Glutamatergic neuron (in vitro differentiated cells): ENCODE measurements around the gene GAP43. TPM values are rescaled to one million over a fixed set of nuclear protein-coding genes. Genes with fewer than 3 reads are reported as not detected.

Experiments
- DNase-seq: peaks from one replicate; pipeline ENCODE4 v3.0.0; 2022
- H3K27ac Mint-ChIP-seq: one replicate; pipeline ENCODE4 v1.8.0; 2020; ENCODE audit warnings: mild to moderate bottlenecking, mixed read lengths, inconsistent platforms; ENCODE audit not compliant: unreplicated experiment
- H3K27me3 Mint-ChIP-seq: one replicate; pipeline ENCODE4 v1.8.0; 2020; ENCODE audit warnings: mild to moderate bottlenecking, moderate library complexity, mixed read lengths, inconsistent platforms; ENCODE audit not compliant: unreplicated experiment
- H3K36me3 Mint-ChIP-seq: one replicate; pipeline ENCODE4 v1.8.0; 2020; ENCODE audit warnings: mild to moderate bottlenecking, mixed read lengths, inconsistent platforms; ENCODE audit not compliant: unreplicated experiment
- H3K4me1 Mint-ChIP-seq: one replicate; pipeline ENCODE4 v1.8.0; 2020; ENCODE audit warnings: mild to moderate bottlenecking, low read depth, mixed read lengths, inconsistent platforms; ENCODE audit not compliant: unreplicated experiment
- H3K4me3 Mint-ChIP-seq: one replicate; pipeline ENCODE4 v1.8.0; 2020; ENCODE audit warnings: mild to moderate bottlenecking, mixed read lengths, inconsistent platforms; ENCODE audit not compliant: unreplicated experiment
- H3K9me3 Mint-ChIP-seq: one replicate; pipeline ENCODE4 v1.8.0; 2020; ENCODE audit warnings: mild to moderate bottlenecking, moderate library complexity, mixed read lengths, inconsistent platforms; ENCODE audit not compliant: unreplicated experiment
- total RNA-seq: library from RNA; stranded (reverse); fragmentation: NEBNext Ultra II Directional; extraction: Animal tissue kit (Norgen Biotek cat#: 25700); gene quantifications from one replicate; pipeline ENCODE4 v1.2.1, GENCODE V29; 2021; ENCODE audit not compliant: unreplicated experiment
- TF ChIP-seq, protein P1 (sequence below): fragments of 200-600 bp; sonication (generic); IDR thresholded peaks from one replicate; pipeline ENCODE4 v1.5.0; 2021; ENCODE audit not compliant: partially characterized antibody, unreplicated experiment

GAP43 gene
- total RNA-seq, 1 donor from 2014 or later, result 684 TPM

DNA sequence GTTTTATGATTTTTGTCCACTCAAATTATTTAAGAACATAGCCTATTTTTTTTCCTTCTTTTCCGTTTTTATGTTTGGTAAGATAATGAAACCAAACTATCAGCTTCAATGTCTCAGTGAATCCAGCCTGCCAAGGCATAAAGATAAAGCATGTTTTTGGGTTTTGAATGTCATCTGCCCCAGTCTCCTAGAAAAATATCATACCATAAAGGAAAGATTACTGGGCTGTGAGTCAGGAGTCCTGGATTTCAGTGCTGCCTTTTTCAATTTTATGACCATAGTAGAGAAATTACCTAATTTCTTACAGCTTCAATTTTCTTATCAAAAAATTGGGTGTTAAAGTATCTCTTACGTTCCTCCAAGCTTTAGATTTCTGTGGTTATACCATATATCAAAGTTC, 87.5 kb downstream of the GAP43 start:
- DNase-seq, result no peak
- TF ChIP-seq, protein P1, sequence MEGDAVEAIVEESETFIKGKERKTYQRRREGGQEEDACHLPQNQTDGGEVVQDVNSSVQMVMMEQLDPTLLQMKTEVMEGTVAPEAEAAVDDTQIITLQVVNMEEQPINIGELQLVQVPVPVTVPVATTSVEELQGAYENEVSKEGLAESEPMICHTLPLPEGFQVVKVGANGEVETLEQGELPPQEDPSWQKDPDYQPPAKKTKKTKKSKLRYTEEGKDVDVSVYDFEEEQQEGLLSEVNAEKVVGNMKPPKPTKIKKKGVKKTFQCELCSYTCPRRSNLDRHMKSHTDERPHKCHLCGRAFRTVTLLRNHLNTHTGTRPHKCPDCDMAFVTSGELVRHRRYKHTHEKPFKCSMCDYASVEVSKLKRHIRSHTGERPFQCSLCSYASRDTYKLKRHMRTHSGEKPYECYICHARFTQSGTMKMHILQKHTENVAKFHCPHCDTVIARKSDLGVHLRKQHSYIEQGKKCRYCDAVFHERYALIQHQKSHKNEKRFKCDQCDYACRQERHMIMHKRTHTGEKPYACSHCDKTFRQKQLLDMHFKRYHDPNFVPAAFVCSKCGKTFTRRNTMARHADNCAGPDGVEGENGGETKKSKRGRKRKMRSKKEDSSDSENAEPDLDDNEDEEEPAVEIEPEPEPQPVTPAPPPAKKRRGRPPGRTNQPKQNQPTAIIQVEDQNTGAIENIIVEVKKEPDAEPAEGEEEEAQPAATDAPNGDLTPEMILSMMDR, result no peak
- H3K27ac Mint-ChIP-seq, result peak overlapping the region; percentile 71
- H3K36me3 Mint-ChIP-seq, result no peaks in the 10 kb centered on the region
- peak overlapping the region; percentile 63 for H3K4me3 Mint-ChIP-seq
- peaks cover 72% of the 10 kb centered on the region for H3K4me1 Mint-ChIP-seq
- peaks cover 14% of the 10 kb centered on the region for H3K9me3 Mint-ChIP-seq
- H3K27me3 Mint-ChIP-seq, result peaks cover 13% of the 10 kb centered on the region

DNA sequence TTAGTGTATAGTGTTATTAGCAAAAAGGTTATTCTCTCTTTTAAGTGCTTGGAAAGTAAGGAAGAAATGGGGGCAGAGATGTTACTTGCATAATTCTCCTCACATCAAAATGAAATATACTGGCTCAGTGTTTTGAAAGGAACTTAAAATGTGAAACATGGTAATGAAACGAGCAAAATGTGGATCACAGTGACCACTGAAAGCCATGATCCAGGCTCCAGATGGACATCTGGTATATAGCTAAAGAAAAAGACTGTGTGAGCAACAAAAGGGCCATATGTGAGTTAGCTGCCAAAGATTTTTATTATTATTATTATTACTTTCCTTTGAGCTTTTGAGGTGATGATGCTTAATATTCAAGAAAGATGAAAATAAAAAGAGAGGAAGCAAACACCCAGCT, 89.6 kb downstream of the GAP43 start:
- Mint-ChIP-seq H3K4me1 (peaks cover 64% of the 10 kb centered on the region), H3K36me3 (no peaks in the 10 kb centered on the region), H3K27ac (peak overlapping the region; percentile 96), H3K4me3 (peak overlapping the region; percentile 69), H3K27me3 (peaks cover 13% of the 10 kb centered on the region), H3K9me3 (peaks cover 14% of the 10 kb centered on the region)
- TF ChIP-seq, protein P1, result no peak
- DNase-seq, result no peak

DNA sequence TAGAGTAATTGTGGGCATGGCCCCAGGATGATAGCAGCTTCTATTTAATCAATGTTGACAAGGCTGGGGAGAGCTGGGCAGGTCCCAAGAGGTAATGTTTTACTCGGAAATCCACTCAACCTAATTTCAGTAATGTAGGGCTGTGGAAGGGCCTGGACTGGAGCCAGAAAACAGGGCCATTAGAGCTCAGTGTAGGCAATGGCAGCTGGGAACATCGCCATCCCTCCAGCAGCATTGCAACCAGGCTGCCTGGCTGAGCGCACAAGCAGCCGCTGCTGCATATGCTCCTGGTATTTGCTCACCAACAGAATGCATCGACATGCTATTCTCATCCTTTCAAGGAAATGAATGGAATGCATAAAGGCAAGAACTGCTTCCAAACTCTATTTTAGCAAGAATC, 90.0 kb downstream of the GAP43 start:
- H3K9me3 Mint-ChIP-seq, result peaks cover 14% of the 10 kb centered on the region
- TF ChIP-seq, protein P1, result no peak
- H3K4me3 Mint-ChIP-seq, result peak overlapping the region; percentile 69
- peak; percentile 88 for DNase-seq
- peak overlapping the region; percentile 96 for H3K27ac Mint-ChIP-seq
- no peaks in the 10 kb centered on the region for H3K36me3 Mint-ChIP-seq
- peaks cover 60% of the 10 kb centered on the region for H3K4me1 Mint-ChIP-seq
- peaks cover 13% of the 10 kb centered on the region for H3K27me3 Mint-ChIP-seq

DNA sequence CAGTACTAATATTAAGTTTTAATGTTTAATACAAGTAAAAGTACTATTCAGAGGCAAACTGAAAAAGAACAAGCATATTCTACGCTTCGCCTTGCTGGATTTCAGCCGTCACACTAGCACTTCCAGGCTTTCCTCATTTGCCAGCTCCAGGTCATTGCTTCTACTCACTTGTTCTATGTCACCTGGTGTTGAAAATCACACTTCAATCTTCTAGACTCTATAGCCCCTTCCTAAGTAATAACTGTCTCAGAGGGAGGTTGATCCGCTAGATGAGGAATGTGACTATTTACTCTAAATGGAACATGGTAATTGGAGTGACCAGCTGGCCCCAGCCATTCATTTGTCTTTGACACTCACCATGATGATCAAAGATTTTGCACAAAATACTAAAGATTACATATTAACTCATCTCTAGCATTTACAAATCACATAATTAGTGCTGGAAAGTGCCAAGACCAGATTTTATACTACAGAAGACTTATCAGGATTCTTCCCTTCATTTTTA, 92.0 kb downstream of the GAP43 start:
- Mint-ChIP-seq H3K4me1 (peaks cover 61% of the 10 kb centered on the region), H3K27me3 (peaks cover 13% of the 10 kb centered on the region), H3K9me3 (peaks cover 16% of the 10 kb centered on the region), H3K27ac (peak overlapping the region; percentile 93), H3K36me3 (no peaks in the 10 kb centered on the region), H3K4me3 (peak overlapping the region; percentile 15)
- TF ChIP-seq, protein P1, result no peak
- DNase-seq, result no peak

DNA sequence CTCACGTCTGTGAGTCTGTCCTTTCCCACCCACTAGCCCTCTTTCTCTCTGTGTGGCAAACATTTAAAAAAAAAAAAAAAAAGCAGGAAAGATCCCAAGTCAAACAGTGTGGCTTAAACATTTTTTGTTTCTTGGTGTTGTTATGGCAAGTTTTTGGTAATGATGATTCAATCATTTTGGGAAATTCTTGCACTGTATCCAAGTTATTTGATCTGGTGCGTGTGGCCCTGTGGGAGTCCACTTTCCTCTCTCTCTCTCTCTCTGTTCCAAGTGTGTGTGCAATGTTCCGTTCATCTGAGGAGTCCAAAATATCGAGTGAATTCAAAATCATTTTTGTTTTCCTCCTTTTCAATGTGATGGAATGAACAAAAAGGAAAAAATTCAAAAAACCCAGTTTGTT, 97.7 kb downstream of the GAP43 start:
- no peak for DNase-seq
- no peak overlapping the region for H3K27ac Mint-ChIP-seq
- peaks cover 26% of the 10 kb centered on the region for H3K4me1 Mint-ChIP-seq
- TF ChIP-seq, protein P1, result no peak
- no peaks in the 10 kb centered on the region for H3K36me3 Mint-ChIP-seq
- no peak overlapping the region for H3K4me3 Mint-ChIP-seq
- peaks cover 2% of the 10 kb centered on the region for H3K27me3 Mint-ChIP-seq
- peaks cover 2% of the 10 kb centered on the region for H3K9me3 Mint-ChIP-seq
